ENCODE measurements around the gene ZNF490. TPM values are rescaled to one million over a fixed set of nuclear protein-coding genes. Genes with fewer than 3 reads are reported as not detected.
A peak's percentile ranks its signal among the peaks of the same experiment; 100 is the strongest.

Gene ZNF490
- total and polyA plus RNA-seq, 2 experiments from 2014 or later, result 2.7 to 4.0 TPM

DNA sequence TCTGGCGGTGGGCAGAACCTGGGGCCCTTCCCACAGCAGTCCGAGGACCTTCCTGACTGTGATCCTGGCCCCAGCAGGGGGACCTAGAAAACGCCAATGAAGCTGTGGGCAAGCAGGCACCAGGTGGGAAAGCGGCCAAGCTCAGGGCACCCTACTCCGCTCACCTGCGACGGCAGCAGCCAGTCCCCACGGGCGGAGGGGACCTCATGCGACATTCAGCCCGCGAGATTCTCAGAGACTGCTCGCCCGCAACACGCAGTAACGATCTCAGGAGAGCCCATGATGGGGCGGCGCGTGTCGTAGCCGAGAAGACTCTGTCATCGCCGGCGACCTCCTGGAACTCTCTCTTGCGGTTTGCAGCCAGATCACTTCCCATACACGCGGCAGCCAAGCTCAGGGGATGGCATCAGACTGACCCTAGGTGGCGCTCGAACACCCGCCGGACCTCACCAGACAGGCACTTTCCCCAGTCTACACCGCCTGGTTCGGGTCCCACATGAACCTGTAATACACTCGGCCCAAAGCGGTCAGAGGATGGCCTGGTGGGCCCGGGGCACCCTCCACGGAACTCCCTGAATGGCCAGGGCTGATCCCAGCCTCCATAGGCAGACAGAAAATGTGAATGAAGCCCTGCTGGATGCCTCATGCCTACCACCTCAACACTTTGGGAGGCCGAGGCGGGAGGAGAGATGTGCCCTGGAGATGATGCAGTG is 29.4 kb upstream of the ZNF490 start:
- WGBS, 2 experiments (ENCODE audit: low coverage in 1 of 2, low lambda C conversion rate in 2 of 2, missing lambda C conversion rate in 2 of 2), result 8 to 10% methylated on average over 39 of the region's 39 CpGs
- no peaks in the 10 kb centered on the region for H3F3A ChIP-seq (ENCODE audit: insufficient read depth)
- no peaks in the 10 kb centered on the region for H3K36me3 ChIP-seq (ENCODE audit: low read depth)
- H3K4me1 ChIP-seq (ENCODE audit: insufficient read depth), result no peaks in the 10 kb centered on the region
- H2AFZ ChIP-seq, result peak overlapping the region; percentile 88
- peak overlapping the region; percentile 59 for H3K4me2 ChIP-seq (ENCODE audit: unreplicated experiment)
- H3K9ac ChIP-seq, result peak overlapping the region; percentile 60
- H3K9me2 ChIP-seq (ENCODE audit: insufficient read depth), result no peaks in the 10 kb centered on the region
- H3K9me3 ChIP-seq (ENCODE audit: low read depth), result no peaks in the 10 kb centered on the region
- H3K27me3 ChIP-seq (replicated peaks; ENCODE audit: insufficient read depth), result no peaks in the 10 kb centered on the region
- DNase-seq, result peak; percentile 95
- H3K4me3 ChIP-seq, result peak overlapping the region; percentile 64
- no peaks in the 10 kb centered on the region for H3K79me2 ChIP-seq (ENCODE audit: insufficient read depth)
- in situ Hi-C loops (cut with MboI), result no loop called here
- TF ChIP-seq EZH2 (IDR thresholded peaks at IDR 0.05; ENCODE audit: insufficient read depth, poor library complexity, severe bottlenecking) (no peak), EZH2phosphoT487 (IDR thresholded peaks at IDR 0.05; ENCODE audit: insufficient read depth, low read depth) (no peak)
- no peaks in the 10 kb centered on the region for H4K20me1 ChIP-seq (ENCODE audit: insufficient read depth)
- H3K27ac ChIP-seq, result 0 out of 2 replicates have a peak overlapping the region, but pooled peaks have one; percentile 8

- in situ Hi-C loops (cut with MboI), result no loop called here
- no peak overlapping the region for H3K27ac ChIP-seq
- no peaks in the 10 kb centered on the region for H3K9me2 ChIP-seq (ENCODE audit: insufficient read depth)
- no peaks in the 10 kb centered on the region for H4K20me1 ChIP-seq (ENCODE audit: insufficient read depth)
- no peaks in the 10 kb centered on the region for H3K9me3 ChIP-seq (ENCODE audit: low read depth)
- no peaks in the 10 kb centered on the region for H3K79me2 ChIP-seq (ENCODE audit: insufficient read depth)
- H3K4me2 ChIP-seq (ENCODE audit: unreplicated experiment), result no peak overlapping the region
- no peak for DNase-seq
- H3F3A ChIP-seq (ENCODE audit: insufficient read depth), result peaks cover 6% of the 10 kb centered on the region
- H3K9ac ChIP-seq, result no peak overlapping the region
- TF ChIP-seq EZH2phosphoT487 (IDR thresholded peaks at IDR 0.05; ENCODE audit: insufficient read depth, low read depth) (no peak), EZH2 (IDR thresholded peaks at IDR 0.05; ENCODE audit: insufficient read depth, poor library complexity, severe bottlenecking) (no peak)
- 91 to 95% methylated on average over 18 to 22 of the region's 22 CpGs for WGBS, 2 experiments (ENCODE audit: low coverage in 1 of 2, low lambda C conversion rate in 2 of 2, missing lambda C conversion rate in 2 of 2)
- H3K4me1 ChIP-seq (ENCODE audit: insufficient read depth), result no peaks in the 10 kb centered on the region
- no peaks in the 10 kb centered on the region for H3K27me3 ChIP-seq (replicated peaks; ENCODE audit: insufficient read depth)
- H3K36me3 ChIP-seq (ENCODE audit: low read depth), result no peaks in the 10 kb centered on the region
- no peak overlapping the region for H2AFZ ChIP-seq
- no peak overlapping the region for H3K4me3 ChIP-seq
Observed at GRCh38 chr19:12638611-12639182, 28.1 kb upstream of the ZNF490 start.

GRCh38 chr19:12636631-12637030 is 26.0 kb upstream of the ZNF490 start:
- WGBS, 2 experiments (ENCODE audit: low coverage in 1 of 2, low lambda C conversion rate in 2 of 2, missing lambda C conversion rate in 2 of 2), result 81 to 82% methylated on average over 12 to 13 of the region's 13 CpGs
- Histone ChIP-seq H3F3A (ENCODE audit: insufficient read depth) (peaks cover 13% of the 10 kb centered on the region), H2AFZ (no peak overlapping the region), H3K36me3 (ENCODE audit: low read depth) (0 out of 2 replicates have a peak, but pooled peaks cover 8% of the 10 kb centered on the region), H3K4me3 (no peak overlapping the region), H3K9me2 (ENCODE audit: insufficient read depth) (no peaks in the 10 kb centered on the region), H3K9me3 (ENCODE audit: low read depth) (no peaks in the 10 kb centered on the region), H3K27me3 (replicated peaks; ENCODE audit: insufficient read depth) (no peaks in the 10 kb centered on the region), H3K4me2 (ENCODE audit: unreplicated experiment) (no peak overlapping the region), H3K9ac (no peak overlapping the region), H3K79me2 (ENCODE audit: insufficient read depth) (no peaks in the 10 kb centered on the region), H4K20me1 (ENCODE audit: insufficient read depth) (no peaks in the 10 kb centered on the region), H3K4me1 (ENCODE audit: insufficient read depth) (no peaks in the 10 kb centered on the region), H3K27ac (no peak overlapping the region)
- TF ChIP-seq EZH2 (IDR thresholded peaks at IDR 0.05; ENCODE audit: insufficient read depth, poor library complexity, severe bottlenecking) (no peak), EZH2phosphoT487 (IDR thresholded peaks at IDR 0.05; ENCODE audit: insufficient read depth, low read depth) (no peak)
- DNase-seq, result no peak
- in situ Hi-C loops (cut with MboI), result no loop called here

GRCh38 chr19:12629215-12629614 is 18.6 kb upstream of the ZNF490 start:
- Histone ChIP-seq H3K4me2 (ENCODE audit: unreplicated experiment) (no peak overlapping the region), H4K20me1 (ENCODE audit: insufficient read depth) (no peaks in the 10 kb centered on the region), H3K36me3 (ENCODE audit: low read depth) (peaks cover 72% of the 10 kb centered on the region), H3K4me3 (no peak overlapping the region), H3K9me2 (ENCODE audit: insufficient read depth) (no peaks in the 10 kb centered on the region), H3K9ac (no peak overlapping the region), H2AFZ (no peak overlapping the region), H3F3A (ENCODE audit: insufficient read depth) (peaks cover 12% of the 10 kb centered on the region), H3K27me3 (replicated peaks; ENCODE audit: insufficient read depth) (no peaks in the 10 kb centered on the region), H3K9me3 (ENCODE audit: low read depth) (peaks cover 9% of the 10 kb centered on the region), H3K4me1 (ENCODE audit: insufficient read depth) (no peaks in the 10 kb centered on the region), H3K27ac (no peak overlapping the region), H3K79me2 (ENCODE audit: insufficient read depth) (peaks cover 57% of the 10 kb centered on the region)
- TF ChIP-seq EZH2 (IDR thresholded peaks at IDR 0.05; ENCODE audit: insufficient read depth, poor library complexity, severe bottlenecking) (no peak), EZH2phosphoT487 (IDR thresholded peaks at IDR 0.05; ENCODE audit: insufficient read depth, low read depth) (no peak)
- DNase-seq, result no peak
- in situ Hi-C loops (cut with MboI), result no loop called here
- 97 to 99% methylated on average over 7 of the region's 7 CpGs for WGBS, 2 experiments (ENCODE audit: low coverage in 1 of 2, low lambda C conversion rate in 2 of 2, missing lambda C conversion rate in 2 of 2)
